Measurements from ENCODE around the gene SETD3. TPM values are rescaled to one million over a fixed set of nuclear protein-coding genes. Genes with fewer than 3 reads are reported as not detected.

The SETD3 gene
- total RNA-seq, 8 experiments from 2014 or later: 30.6 to 66.2 (median 42.9) TPM

- WGBS, 10 experiments: 73 to 100% (median 89%) methylated on average over 1 to 13 of the region's 14 CpGs
These were observed 44.1 kb downstream of the SETD3 start for GRCh38 chr14:99436247-99437180.

GRCh38 chr14:99435327-99435726, 45.3 kb downstream of the SETD3 start:
- in situ Hi-C loops (cut with MboI; ENCODE audit: low pct_unique_long_range_greater_than_20kb in 2 of 9, low sequenced_read_pairs in 9 of 9, unreplicated experiment in 9 of 9): no loop called here
- 68 to 100% (median 82%) methylated on average over 1 to 4 of the region's 4 CpGs for WGBS, 10 experiments
- Histone ChIP-seq H3K27ac (no peak overlapping the region), H3K4me3 (no peak overlapping the region), H3K4me1 (replicated peaks in 1 of 2) (peaks cover 0 to 4% of the 10 kb centered on the region in 2 donors)
- no peak for ATAC-seq (replicated peaks in 6 of 8)

More at GRCh38 chr14:99436247-99437180, 44.1 kb downstream of the SETD3 start:
- Histone ChIP-seq H3K4me1 (replicated peaks in 1 of 2) (peaks cover 0 to 4% of the 10 kb centered on the region in 2 donors), H3K27ac (no peak overlapping the region), H3K4me3 (no peak overlapping the region)
- peak in 2 of 8 experiments; percentile 67 to 73 for ATAC-seq (replicated peaks in 6 of 8)
- in situ Hi-C loops (cut with MboI; ENCODE audit: low pct_unique_long_range_greater_than_20kb in 2 of 9, low sequenced_read_pairs in 9 of 9, unreplicated experiment in 9 of 9): no loop called here

DNA sequence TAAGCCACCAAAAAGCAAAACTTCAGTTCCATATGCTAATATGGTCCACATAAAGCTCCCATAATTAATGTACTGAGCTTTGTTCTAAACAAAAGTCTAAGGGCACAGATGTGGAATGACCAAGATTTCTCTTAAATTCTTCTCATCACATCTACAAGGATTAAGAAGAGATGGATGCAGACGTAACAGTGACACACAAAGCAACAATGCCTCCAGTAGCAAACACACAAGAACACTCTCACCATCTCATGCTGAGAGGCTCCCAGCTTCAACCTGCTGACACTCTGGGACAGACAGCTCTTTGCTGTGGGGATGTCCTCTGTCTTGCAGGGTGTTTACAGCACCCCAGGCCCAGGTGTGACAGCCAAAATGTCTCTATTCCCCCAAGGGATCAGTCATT, 48.2 kb downstream of the SETD3 start:
- peak in 3 of 8 experiments; percentile 32 to 76 (median 46) for ATAC-seq (replicated peaks in 6 of 8)
- Histone ChIP-seq H3K4me3 (no peak overlapping the region), H3K27ac (no peak overlapping the region), H3K4me1 (replicated peaks in 1 of 2) (peaks cover 0 to 4% of the 10 kb centered on the region in 2 donors)
- in situ Hi-C loops (cut with MboI; ENCODE audit: low pct_unique_long_range_greater_than_20kb in 2 of 9, low sequenced_read_pairs in 9 of 9, unreplicated experiment in 9 of 9): no loop called here
- 0 to 100% (median 53%) methylated on average over 1 of the region's 1 CpG; no CpG with 5 or more reads in 4 of the 10 experiments for WGBS, 10 experiments

DNA sequence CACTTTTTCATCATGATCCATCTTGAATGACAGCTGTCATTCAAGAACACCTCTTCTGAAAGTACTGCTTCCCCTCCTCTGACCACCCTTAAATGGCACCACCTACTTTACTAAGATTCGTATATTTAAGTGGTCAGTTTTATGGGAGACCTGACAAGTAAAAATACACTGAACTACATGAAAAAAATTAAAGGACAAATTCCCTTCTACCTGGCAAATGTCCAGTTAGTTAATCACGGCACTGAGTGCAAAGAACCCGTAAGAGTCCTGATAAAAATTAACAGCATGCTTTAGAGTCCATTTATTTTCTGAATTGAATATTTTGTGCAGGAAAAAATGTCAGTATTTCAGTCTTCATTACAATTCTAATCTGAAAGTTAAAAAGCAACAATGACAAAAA, 48.7 kb downstream of the SETD3 start:
- no peak overlapping the region for H3K4me3 ChIP-seq
- in situ Hi-C loops (cut with MboI; ENCODE audit: low pct_unique_long_range_greater_than_20kb in 2 of 9, low sequenced_read_pairs in 9 of 9, unreplicated experiment in 9 of 9): no loop called here
- no peak for ATAC-seq (replicated peaks in 6 of 8)
- WGBS, 10 experiments: 12 to 100% (median 80%) methylated on average over 1 to 3 of the region's 3 CpGs; no CpG with 5 or more reads in 1 of the 10 experiments
- peaks cover 0 to 4% of the 10 kb centered on the region in 2 donors for H3K4me1 ChIP-seq (replicated peaks in 1 of 2)
- no peak overlapping the region for H3K27ac ChIP-seq

GRCh38 chr14:99430491-99430890, 50.2 kb downstream of the SETD3 start:
- H3K4me1 ChIP-seq (replicated peaks in 1 of 2): no peaks in the 10 kb centered on the region
- H3K27ac ChIP-seq: no peak overlapping the region
- peak in 1 of 8 experiments; percentile 15 for ATAC-seq (replicated peaks in 6 of 8)
- 60 to 100% (median 83%) methylated on average over 1 to 6 of the region's 7 CpGs; no CpG with 5 or more reads in 1 of the 10 experiments for WGBS, 10 experiments
- in situ Hi-C loops (cut with MboI; ENCODE audit: low pct_unique_long_range_greater_than_20kb in 2 of 9, low sequenced_read_pairs in 9 of 9, unreplicated experiment in 9 of 9): no loop called here
- H3K4me3 ChIP-seq: no peak overlapping the region

DNA sequence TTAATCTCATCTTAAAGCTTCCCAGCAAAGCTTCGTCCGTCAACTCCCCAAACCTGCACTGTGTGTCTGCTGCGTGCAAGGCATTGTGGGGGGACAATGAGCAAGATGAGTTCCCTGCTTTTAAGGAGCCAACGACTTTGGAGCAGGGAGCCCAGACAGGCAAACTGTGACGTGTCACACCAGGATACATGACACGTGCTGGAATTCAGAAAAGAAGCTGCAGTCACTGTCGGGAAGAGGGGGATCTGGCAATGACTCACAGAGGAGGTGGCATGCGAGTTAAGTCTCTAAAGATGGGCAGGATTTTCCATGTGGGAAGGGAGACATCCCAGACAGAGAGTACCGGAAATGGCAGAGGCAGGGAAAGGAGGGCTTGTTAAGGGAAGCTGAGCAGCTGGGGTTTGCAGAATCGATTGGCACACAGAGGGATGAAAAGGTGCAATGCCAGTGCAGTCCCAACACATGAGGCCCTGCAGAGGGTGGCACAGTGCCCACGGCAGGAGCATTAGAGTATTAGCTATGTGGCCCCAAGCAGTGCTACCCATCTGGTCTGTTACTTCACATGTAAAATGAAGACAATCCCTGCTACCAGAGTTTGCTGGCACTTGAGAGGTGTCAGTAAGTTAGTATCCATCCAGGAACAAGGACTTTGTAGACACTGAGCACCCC, 52.9 kb downstream of the SETD3 start:
- Histone ChIP-seq H3K4me3 (no peak overlapping the region), H3K4me1 (replicated peaks in 1 of 2) (no peaks in the 10 kb centered on the region), H3K27ac (no peak overlapping the region)
- in situ Hi-C loops (cut with MboI; ENCODE audit: low pct_unique_long_range_greater_than_20kb in 2 of 9, low sequenced_read_pairs in 9 of 9, unreplicated experiment in 9 of 9): no loop called here
- WGBS, 10 experiments: 30 to 92% (median 75%) methylated on average over 1 to 10 of the region's 11 CpGs
- ATAC-seq (replicated peaks in 6 of 8): peak in 5 of 8 experiments; percentile 33 to 83 (median 45)

DNA sequence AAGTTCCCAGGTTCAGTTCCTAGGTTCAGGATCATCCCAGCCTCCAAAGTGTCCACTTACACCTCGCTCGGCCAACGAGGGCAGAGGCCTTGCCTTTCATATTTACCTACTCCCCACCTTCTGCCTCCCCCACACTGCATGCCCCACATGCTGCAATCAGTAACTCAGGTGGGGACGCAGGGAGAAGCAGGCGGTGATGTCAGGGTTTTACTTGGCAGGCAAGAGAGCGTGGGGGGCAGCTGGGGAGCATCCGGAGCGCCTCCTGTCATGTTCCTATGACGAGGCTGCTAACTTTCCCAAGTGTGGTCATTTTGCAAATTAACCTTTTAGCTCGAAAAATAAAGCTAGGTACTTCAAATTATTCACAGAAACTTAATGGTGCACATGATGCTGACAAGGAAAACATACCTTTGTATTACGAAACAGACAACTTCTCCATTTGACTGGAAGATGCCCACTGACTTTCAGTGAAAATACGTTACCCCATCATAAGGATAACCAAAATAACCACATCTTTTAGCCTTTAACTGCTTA, 53.8 kb downstream of the SETD3 start:
- ATAC-seq (replicated peaks in 6 of 8): no peak
- Histone ChIP-seq H3K27ac (no peak overlapping the region), H3K4me1 (replicated peaks in 1 of 2) (no peaks in the 10 kb centered on the region), H3K4me3 (no peak overlapping the region)
- in situ Hi-C loops (cut with MboI; ENCODE audit: low pct_unique_long_range_greater_than_20kb in 2 of 9, low sequenced_read_pairs in 9 of 9, unreplicated experiment in 9 of 9): no loop called here
- 88 to 100% (median 93%) methylated on average over 2 to 11 of the region's 12 CpGs for WGBS, 10 experiments

GRCh38 chr14:99426265-99426664, 54.4 kb downstream of the SETD3 start:
- Histone ChIP-seq H3K27ac (no peak overlapping the region), H3K4me1 (replicated peaks in 1 of 2) (no peaks in the 10 kb centered on the region), H3K4me3 (no peak overlapping the region)
- in situ Hi-C loops (cut with MboI; ENCODE audit: low pct_unique_long_range_greater_than_20kb in 2 of 9, low sequenced_read_pairs in 9 of 9, unreplicated experiment in 9 of 9): no loop called here
- WGBS, 10 experiments: 60 to 100% (median 90%) methylated on average over 1 to 3 of the region's 3 CpGs; no CpG with 5 or more reads in 2 of the 10 experiments
- no peak for ATAC-seq (replicated peaks in 6 of 8)

DNA sequence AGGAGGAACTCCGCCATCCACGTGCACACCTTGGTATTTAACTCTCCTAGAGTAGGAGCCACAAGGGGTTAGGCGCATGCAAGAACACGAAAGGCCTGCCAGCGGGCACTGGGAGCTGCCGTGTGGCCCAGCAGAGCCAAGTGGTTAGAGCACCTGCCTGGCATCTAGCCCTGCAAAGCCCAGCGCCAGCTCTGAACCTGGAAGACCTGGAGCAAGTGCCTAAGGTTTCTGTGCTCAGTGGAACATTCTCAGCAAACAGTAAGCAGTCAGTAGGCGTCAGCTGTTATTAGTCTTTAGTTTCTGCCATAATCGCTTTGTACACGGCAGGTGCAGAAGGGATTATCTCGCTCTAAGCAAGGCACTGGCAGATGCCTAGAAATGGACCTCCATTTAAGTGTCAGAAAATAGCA, 55.4 kb downstream of the SETD3 start:
- Histone ChIP-seq H3K4me1 (replicated peaks in 1 of 2) (no peaks in the 10 kb centered on the region), H3K4me3 (no peak overlapping the region), H3K27ac (no peak overlapping the region)
- ATAC-seq (replicated peaks in 6 of 8): no peak
- WGBS, 10 experiments: 87 to 100% (median 95%) methylated on average over 1 to 11 of the region's 11 CpGs; no CpG with 5 or more reads in 3 of the 10 experiments
- in situ Hi-C loops (cut with MboI; ENCODE audit: low pct_unique_long_range_greater_than_20kb in 2 of 9, low sequenced_read_pairs in 9 of 9, unreplicated experiment in 9 of 9): no loop called here

DNA sequence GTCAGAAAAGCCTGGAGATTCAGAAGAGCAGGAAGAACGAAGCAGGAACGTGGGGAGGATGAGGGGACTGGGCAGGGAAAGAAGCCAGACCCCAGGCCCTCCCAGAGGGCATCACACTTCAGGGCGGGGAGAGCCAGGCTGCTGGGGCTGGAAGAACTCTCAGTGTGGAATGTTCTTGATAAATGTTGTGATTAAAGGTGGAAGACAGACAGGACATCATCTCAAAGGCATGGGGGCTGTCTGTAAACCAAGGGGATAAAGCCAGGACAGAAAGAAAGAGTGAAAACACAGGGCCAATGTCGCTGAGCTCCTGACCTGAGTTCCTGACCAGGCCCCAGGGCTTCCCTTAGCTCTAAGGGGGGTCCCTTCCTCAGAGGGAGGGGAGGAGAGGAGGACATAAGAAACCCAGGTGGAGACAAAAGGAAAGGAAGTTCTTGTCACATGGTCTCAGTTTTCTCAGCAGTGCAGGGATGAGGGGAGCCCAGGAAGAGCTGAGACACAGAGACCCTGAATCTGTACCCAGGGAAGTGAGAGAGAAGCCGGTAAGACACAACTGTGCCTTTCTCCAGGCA, 56.3 kb downstream of the SETD3 start:
- Histone ChIP-seq H3K27ac (no peak overlapping the region), H3K4me1 (replicated peaks in 1 of 2) (no peaks in the 10 kb centered on the region), H3K4me3 (no peak overlapping the region)
- WGBS, 10 experiments: 79 to 100% (median 83%) methylated on average over 1 to 4 of the region's 5 CpGs; no CpG with 5 or more reads in 1 of the 10 experiments
- in situ Hi-C loops (cut with MboI; ENCODE audit: low pct_unique_long_range_greater_than_20kb in 2 of 9, low sequenced_read_pairs in 9 of 9, unreplicated experiment in 9 of 9): no loop called here
- ATAC-seq (replicated peaks in 6 of 8): no peak

DNA sequence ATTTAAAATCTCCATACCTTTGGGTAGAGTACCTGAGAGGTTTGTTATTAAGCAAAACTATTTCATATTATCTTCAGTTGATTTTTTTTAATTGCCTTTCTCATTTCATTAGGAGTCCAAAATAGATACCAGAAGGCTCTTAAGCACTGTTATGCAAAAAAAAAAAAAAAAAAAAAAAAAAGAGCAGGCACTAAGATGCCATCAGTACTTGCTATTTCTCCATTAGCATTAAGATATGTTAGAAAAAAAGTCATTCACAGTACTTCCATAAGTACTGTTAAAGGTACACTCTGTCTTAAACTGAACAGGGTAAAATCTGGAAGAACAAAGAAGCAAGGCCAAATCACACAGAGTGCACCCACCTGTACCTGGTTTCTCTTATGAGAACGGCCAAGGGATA, 57.2 kb downstream of the SETD3 start:
- ATAC-seq (replicated peaks in 6 of 8): no peak
- 80 to 100% (median 96%) methylated on average over 1 of the region's 1 CpG; no CpG with 5 or more reads in 2 of the 10 experiments for WGBS, 10 experiments
- no peak overlapping the region for H3K4me3 ChIP-seq
- no peak overlapping the region for H3K27ac ChIP-seq
- in situ Hi-C loops (cut with MboI; ENCODE audit: low pct_unique_long_range_greater_than_20kb in 2 of 9, low sequenced_read_pairs in 9 of 9, unreplicated experiment in 9 of 9): no loop called here
- H3K4me1 ChIP-seq (replicated peaks in 1 of 2): no peaks in the 10 kb centered on the region

DNA sequence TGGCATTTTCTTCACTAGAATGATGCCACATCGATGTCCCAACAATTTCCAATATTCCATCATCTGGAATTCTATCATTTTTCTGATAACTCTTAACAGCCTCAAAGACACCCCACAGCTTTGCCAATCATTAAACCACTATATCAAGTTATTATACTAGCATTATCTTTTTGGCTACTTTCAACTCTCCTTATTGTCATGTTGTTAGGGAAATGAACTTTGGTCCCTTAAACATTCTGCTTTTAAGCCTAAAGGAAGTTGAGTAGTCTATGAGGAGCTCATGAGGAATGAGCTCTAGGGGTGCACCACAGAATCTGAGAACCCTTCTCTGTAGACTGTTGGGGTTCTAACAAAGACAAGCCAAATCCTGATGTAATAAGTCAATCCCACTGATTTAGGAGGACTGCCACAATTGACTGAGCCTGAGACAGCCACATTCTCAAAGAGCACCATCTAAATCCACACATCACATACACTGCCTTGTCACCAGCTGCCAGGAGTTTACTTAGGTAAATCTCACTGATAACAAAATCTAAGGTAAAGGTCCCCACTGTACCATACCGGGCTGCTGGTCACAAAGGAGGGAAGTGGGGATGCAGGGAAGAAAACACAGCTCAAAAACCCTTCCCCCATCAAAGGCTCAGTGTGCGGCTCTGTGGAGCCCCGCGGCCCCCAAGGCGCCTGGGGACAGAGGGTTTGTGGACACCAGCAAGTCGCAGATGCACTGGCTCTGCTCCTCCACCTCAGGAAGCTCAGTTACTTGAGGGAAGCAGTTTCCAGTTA, 58.2 kb downstream of the SETD3 start:
- Histone ChIP-seq H3K4me1 (replicated peaks in 1 of 2) (no peaks in the 10 kb centered on the region), H3K27ac (no peak overlapping the region), H3K4me3 (no peak overlapping the region)
- in situ Hi-C loops (cut with MboI; ENCODE audit: low pct_unique_long_range_greater_than_20kb in 2 of 9, low sequenced_read_pairs in 9 of 9, unreplicated experiment in 9 of 9): no loop called here
- 81 to 100% (median 92%) methylated on average over 1 to 6 of the region's 7 CpGs; no CpG with 5 or more reads in 3 of the 10 experiments for WGBS, 10 experiments
- no peak for ATAC-seq (replicated peaks in 6 of 8)
